Spleen (tissue), 7 donors: ENCODE results near the gene SLC38A8.

Experiments
- CTCF ChIP-seq, 11 experiments: fragments of 200-600 bp in 7 of 11; fragments of 450-650 bp in 4 of 11; sonication (generic) in 4 of 11; IDR thresholded peaks in 8 of 11; conservative IDR thresholded peaks in 3 of 11; 1 replicate in 7 of 11; 2 replicates in 4 of 11; pipeline versions ENCODE4 v1.4.0 to v1.8.0; 2016 to 2021; ENCODE audit warnings: antibody characterized with exemption in 11 of 11, inconsistent platforms in 4 of 11, mild to moderate bottlenecking in 1 of 11
- POLR2A ChIP-seq, 3 donors: fragments of 450-650 bp; IDR thresholded peaks; one replicate each; pipeline ENCODE4 v1.5.1; 2017; ENCODE audit warnings: antibody characterized with exemption in 3 of 3, mild to moderate bottlenecking in 1 of 3
- POLR2AphosphoS5 ChIP-seq, 3 donors: sonication (generic); formaldehyde crosslinking; IDR thresholded peaks; one replicate each; pipeline ENCODE4 v1.5.1; 2017; ENCODE audit warnings: antibody characterized with exemption in 3 of 3
- donor health status: DM: no; HTN: no; CAD: no; lungs with moderate emphysema.
- donor health status: DM: no; HTN: no; CAD: no.
- donor health status: DM: no; HTN: no; CAD: no.

- no peak for TF ChIP-seq CTCF (IDR thresholded peaks at IDR 0.05 in 8 of 11, conservative IDR thresholded peaks at IDR 0.05 in 3 of 11)
- TF ChIP-seq POLR2A (IDR thresholded peaks at IDR 0.05): no peak
- no peak for TF ChIP-seq POLR2AphosphoS5 (IDR thresholded peaks at IDR 0.05)
Observed at GRCh38 chr16:84063980-84064379, 21.4 kb upstream of the SLC38A8 start.
